OCI-M1 (cell line): Measurements from ENCODE around the gene MAST1.
A peak's percentile ranks its signal among the peaks of the same experiment; 100 is the strongest.
"Not testable (repeated sequence)": the region's sequence is repeated elsewhere in the genome, so short reads cannot be mapped to it uniquely, and the experiment has no call there.

ENCODE experiments used
- DNase-seq: peaks from one replicate; lab custom pipeline; 2025; lab: John Stamatoyannopoulos, UW

MAST1 gene

DNA sequence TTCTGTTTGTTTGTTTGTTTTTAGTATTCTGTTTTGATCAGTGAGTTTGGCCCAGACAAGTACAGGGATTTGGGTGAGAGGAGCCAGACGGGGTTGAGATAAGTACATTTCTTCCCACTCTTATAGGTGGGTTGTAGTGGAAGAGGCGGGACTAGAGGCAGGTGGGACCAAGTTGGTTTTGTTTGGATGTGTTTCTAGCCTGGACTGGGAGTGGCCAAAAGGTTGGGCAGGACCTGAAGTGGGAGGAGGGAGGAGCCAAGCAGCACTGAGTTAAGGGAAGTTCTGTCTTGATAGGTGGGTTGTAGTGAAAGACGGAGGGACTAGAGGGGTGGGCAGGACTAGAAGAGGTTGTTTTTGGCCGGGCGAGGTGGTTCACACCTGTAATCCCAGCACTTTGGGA lies 33.9 kb downstream of the MAST1 start:
- DNase-seq: no peak

DNA sequence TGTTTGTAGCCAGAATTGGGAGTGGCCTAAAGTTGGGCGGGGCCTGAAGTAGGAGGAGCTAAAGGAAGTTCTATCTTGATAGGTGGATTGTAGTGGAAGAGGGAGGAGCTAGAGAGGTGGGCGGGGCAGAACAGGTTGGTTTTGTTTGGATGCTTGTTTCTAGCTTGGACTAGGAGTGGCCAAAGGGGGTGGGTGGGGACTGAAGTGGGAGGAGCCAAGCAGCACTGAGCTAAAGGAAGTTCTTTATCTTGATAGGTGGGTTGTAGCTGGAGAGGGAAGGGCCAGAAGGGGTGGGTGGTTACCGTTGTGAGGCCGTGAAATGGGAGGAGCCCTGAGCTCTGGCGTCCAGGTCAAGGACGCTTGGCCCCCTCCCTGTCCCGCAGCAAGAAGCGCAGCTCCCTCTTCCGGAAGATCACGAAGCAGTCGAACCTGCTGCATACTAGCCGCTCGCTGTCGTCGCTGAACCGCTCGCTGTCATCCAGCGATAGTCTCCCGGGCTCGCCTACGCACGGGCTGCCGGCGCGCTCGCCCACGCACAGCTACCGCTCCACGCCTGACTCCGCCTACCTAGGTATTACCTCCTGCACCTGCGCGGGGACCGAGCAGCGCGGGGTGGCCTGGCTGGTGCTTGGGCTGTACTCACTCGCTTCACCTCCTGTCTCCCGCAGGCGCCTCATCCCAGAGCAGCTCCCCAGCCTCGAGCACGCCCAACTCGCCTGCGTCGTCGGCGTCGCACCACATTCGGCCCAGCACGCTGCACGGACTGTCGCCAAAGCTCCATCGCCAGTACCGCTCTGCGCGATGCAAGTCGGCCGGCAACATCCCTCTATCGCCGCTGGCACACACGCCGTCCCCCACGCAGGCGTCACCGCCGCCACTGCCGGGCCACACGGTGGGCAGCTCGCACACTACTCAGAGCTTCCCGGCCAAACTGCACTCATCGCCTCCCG lies 34.9 kb downstream of the MAST1 start:
- peak; percentile 80 for DNase-seq

DNA sequence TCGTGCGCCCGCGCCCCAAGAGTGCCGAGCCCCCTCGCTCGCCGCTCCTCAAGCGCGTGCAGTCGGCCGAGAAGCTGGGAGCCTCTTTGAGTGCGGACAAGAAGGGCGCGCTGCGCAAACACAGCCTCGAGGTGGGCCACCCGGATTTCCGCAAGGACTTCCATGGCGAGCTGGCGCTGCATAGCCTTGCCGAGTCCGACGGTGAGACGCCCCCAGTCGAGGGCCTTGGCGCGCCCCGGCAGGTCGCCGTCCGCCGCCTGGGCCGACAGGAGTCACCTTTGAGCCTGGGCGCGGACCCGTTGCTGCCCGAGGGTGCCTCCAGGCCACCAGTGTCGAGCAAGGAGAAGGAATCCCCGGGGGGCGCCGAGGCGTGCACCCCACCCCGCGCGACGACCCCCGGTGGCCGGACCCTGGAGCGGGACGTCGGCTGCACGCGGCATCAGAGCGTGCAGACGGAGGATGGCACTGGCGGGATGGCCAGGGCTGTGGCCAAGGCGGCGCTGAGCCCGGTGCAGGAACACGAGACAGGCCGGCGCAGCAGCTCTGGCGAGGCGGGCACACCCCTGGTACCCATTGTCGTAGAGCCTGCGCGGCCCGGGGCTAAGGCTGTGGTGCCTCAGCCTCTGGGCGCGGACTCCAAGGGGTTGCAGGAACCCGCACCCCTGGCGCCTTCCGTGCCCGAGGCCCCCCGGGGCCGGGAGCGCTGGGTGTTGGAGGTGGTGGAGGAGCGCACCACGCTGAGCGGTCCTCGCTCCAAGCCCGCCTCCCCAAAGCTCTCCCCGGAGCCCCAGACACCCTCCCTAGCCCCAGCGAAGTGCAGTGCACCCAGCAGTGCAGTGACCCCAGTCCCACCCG lies 35.8 kb downstream of the MAST1 start:
- no peak for DNase-seq

DNA sequence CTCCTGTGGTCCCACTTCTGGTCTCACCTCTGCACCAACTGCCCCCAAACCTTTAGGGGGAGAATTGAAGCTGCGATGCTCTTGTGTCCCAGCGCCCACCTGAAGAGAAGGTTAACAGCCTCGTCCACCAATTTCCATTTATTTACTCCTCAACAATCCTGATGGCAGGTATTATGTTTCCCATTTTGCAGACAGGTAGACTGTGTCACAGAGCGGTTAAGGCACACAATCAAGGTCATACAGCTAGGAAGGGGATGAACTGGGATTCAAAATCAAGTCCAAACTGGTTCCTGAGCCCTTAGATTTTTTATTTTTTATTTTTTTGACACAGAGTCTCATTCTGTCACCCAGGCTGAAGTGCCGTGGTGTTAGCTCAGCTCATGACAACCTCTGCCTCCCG lies 36.8 kb downstream of the MAST1 start:
- DNase-seq: no peak

DNA sequence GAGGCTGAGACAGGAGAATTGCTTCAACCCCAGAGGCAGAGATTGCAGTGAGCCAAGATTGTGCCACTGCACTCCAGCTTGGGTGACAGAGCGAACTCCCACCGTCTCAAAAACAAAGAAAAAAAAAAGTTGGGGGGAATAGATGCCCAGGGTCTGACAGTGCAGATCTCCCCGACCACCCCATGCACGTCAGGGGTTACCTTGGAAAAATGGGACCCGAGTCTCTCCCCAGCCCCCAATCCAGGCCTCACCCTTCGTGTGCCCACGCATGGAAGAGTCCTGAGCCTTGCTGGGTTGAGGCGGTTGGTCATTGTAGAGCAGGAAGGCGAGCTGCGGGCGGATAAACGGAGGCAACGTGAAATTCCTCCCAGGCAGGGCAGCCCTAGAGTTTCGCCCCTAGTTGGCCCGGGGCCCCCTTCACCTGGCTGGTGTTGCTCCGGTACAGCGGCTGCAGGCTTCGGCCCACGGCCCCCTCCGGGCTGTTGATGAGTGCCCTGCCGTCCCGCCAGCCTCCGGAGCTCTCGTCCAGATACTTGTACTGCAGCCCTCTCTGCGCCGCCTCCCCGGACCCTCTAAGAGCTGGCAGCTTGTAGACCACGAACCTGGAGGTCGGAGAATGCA lies 42.3 kb downstream of the MAST1 start:
- no peak for DNase-seq

DNA sequence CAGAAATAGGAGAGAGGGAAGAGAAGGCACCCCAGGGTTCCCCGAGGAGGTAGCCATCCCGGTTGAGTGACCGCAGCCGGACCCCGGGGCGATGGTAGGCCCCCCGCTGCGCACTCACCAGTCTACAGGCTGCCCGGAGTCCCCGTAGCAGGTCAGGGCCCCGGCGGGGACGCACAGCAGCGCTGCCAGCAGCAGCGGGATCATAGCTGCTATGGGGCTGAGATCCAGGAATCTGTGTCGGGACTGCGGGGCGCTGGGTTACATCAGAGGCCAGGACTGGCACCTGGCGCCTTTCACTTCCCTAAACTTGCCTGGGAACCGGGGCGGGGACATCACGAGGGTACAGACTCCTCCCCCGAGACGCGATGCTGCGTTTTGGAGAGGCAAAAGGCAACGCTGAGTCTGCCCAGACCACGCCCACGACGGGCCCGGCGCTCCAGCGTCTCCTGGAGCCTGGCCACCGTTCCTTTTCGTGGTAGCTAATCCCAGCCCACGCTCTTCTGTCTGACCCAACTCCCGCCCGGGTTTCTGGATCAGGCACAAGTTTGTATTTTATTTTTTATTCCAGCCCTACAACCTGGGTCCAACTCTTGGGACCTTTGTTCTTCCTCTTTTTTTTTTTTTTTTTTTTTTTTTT lies 43.0 kb downstream of the MAST1 start, which contains the start of gene DNASE2:
DNASE2 (minus strand) TSS at position 278 of the 637 bp plus-strand sequence; CDS start at position 204, 74 bp downstream.
- DNase-seq: peak; percentile 94

DNA sequence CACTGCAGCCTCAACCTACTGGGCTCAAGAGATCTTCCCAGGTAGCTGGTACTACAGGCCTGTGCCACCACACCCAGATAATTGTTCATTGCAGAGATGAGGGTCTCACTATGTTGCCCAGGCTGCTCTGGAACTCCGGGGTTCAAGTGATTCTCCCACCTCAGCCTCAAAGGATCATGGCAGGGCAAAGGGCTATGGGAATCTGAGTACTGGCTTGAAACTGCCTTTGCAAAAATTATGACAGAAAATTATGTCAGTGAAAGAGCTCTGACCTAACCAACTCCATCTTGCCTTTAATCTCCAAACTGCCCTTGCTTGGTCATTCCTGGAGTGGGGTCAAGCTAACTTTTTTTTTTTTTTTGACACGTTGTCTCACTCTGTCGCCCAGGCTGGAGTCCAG lies 44.3 kb downstream of the MAST1 start:
- no peak for DNase-seq

DNA sequence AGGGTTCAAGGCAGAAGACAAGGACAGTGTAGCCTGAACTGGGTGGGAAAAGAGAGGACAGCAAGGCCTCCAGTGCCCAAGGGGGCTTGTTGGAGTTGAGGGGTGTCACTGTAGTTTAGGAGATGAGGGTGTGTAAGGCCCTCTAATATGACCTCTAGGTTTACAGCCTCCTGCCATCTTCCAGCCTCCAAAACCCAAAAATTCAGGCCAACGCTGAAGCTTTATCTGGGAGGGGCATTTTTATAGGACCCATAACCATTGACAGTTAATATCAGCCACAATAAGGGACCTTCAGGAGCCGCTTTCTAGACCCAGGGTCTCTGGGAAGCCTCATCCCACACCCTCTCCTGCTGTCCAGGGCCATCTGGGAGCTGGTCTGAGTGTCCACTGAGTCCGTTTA lies 45.9 kb downstream of the MAST1 start:
- no peak for DNase-seq

DNA sequence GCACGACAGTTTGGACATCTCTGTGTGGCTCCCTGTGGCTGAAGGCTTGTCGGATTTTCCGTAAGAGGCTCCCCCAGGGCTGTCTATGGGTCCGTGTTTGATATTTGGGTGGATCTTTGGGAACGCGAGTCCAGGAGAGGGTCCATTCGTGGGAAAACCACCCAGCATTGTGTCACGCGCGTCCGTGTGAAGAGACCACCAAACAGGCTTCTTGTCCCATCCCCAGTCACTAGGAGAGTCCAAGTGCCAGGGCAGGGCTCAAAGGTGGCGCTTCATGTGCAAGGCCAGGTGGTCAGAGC lies 46.3 kb downstream of the MAST1 start:
- DNase-seq: no peak

DNA sequence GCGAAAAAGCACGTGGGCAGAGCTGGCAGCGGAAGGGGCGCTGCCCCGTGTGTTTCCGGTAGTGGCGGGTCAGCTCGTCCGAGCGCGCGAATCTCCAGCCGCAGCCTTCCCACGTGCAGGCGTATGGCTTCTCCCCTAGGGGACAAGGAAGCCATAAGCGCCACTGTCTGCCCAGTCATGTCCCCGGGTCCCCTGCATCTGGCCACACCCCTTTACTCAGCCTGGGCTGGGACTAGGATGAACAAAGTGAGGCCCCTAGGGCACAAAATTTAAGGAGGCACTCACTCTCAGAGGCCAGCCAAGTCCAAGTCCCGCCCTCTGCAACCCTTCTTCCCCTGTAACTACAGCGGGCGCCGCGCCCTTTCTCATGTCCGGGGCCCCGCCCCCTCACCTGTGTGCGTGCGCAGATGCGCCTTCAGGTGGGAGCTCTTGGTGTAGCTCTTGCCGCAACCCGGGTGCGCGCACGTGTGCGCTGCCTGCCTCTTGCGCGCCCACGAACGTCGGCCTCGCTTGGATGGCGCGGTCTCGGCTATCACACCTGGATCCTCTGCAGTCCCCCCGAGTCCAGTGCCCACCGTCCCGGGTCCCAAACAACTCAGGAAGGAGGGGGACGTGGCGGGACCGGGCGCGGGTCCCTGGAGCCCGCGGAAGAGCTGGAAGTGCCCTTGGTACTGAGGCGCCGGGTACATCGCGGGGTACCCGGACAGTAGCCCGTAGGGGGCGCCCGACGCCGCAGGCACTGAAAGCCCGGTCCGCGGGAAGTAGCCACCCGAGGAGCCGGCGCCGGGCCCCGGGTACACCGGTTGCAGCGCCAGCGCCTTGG lies 46.8 kb downstream of the MAST1 start:
- DNase-seq: peak; percentile 80

DNA sequence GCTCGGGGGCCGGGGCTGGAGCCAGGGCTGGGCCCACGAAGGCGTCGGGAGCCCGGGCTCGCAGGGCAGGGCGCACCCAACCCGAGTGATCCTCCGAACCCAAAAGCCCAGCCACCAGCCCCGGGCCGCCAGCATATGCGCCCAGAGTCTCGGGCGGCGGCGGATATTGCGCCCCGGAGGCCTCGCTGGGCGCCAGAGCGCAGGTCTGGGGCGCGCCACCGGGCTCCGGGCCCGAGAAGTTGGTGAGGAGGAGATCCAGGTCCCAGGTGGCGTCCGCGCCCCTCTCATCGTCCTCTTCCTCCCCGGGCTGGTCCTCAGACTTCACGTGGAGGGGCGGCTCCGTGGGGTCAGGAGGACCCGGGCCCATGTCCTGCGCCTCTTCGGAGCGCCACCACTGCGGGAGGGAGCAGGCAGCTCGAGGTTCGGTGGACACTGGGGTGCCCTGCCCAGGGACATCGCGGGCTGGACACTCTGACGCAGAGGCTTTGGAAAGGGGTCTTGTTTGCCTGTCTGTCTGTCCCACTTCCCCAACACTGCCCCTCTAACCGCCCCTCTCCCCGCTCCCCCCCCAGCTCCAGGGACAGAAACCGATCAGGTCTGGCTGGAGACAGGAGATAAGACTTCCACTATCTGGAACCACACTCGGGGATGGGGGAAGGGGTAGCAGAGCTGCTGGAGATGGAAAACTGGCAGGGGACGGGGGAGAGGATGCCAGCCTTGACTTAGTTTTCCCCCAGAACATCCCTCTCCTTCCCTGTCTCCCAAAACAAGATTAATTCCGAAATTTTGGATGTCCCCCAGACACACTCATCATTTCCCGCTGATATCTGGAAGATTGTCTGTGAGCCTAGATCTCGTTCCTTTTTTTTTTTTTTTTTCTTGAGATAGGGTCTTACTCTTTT lies 47.7 kb downstream of the MAST1 start:
- DNase-seq: peak; percentile 85

DNA sequence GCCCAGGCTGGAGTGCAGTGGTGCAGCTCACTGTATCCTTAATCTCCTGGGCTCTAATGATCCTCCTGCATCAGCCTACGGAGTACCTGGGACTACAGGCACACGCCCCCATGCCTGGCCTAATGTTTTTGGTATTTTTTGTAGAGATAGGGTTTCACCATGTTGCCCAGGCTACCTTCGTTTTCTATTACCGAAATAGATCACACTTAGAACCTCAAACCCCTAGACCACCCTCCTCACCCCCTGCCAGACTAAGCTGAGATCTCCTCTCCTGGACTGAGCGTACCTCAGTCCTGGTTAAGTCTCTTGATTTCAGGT lies 48.3 kb downstream of the MAST1 start:
- DNase-seq: peak; percentile 64

DNA sequence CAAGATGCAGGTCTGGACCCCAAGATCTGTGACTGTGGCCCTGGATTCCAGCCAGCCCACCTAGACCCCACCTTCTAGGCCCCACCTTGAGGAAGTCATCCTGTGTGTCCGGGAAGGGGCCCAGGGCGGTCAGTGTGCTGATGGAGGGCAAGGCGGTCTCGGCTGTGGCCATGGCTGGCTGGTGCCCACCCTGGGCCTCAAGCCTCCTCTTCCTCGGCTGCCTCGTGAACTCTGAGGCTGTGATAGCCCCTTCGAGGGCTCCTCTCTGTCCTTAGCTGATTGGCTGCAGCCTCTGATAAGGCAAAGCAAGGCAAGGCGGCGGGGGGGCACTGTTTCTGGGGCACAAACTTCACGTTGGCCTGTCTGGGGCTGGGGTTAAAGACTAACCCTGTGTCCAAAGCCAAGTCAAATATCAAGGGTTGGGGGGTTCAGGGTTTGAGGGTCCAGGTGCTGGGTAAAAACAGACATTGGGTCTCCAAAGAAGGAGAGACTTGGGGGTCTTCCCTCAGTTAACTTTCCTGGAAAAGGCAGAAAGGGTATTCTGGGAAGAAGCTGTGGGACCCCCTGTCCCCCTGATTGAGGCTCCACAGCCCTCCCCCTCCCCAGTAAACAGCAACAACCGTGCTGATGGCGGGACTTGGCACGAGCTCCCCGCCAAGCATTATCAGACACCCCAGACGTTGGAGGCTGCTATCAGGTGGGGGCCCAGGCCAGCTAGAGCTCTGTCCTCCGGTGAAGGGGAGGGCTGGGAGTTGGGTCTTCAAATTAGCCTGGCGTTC lies 48.8 kb downstream of the MAST1 start, which contains the start of gene KLF1:
KLF1 (minus strand) TSS at position 233 of the 779 bp plus-strand sequence; CDS start at position 172, 61 bp downstream.
- DNase-seq: peak; percentile 80

DNA sequence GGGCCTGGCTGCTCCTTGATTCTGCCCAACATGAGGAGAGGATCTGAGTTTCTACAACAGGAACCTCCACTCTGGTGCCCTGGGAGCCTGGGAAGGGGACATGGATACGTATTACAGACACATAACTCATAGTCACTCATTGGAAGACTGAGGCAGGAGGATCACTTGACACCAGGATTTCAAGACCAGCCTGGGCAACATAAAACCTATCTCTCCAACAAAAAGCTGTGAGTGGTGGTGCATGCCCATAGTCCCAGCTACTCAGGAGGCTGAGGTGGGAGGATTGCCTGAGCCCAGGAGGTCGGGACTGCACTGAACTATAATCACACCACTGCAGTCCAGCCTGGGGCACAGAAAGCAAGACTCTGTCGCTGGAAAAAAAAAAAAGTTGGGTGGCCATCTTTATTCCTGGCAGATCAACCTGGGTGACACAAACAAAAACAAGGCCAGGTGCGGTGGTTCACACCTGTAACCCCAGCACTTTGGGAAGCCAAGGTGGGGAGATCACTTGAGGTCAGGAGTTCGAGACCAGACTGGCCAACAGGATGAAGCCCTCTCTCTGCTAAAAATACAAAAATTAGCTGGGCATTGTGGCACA lies 49.8 kb downstream of the MAST1 start:
- no peak for DNase-seq

DNA sequence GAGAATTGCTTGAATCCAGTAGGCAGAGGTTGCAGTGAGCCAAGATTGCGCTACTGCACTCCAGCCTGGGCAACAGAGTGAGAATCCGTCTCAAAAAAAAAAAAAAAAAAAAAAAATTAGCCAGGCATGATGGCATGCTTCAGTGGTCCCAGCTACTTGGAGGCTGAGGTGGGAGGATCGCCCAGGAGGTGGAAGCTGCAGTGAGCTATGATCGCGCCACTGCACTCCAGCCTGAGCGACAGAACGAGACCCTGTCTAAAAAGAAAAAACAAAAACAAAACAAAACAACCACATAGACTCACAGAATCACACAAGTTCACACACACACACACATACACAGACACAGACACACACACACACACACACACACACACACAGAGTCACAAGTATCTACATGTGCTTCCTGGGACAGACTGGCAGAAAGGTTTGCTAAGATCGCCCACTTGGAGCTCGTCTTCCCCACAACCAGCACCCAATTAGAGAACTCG lies 52.0 kb downstream of the MAST1 start:
- DNase-seq: not testable (repeated sequence)

DNA sequence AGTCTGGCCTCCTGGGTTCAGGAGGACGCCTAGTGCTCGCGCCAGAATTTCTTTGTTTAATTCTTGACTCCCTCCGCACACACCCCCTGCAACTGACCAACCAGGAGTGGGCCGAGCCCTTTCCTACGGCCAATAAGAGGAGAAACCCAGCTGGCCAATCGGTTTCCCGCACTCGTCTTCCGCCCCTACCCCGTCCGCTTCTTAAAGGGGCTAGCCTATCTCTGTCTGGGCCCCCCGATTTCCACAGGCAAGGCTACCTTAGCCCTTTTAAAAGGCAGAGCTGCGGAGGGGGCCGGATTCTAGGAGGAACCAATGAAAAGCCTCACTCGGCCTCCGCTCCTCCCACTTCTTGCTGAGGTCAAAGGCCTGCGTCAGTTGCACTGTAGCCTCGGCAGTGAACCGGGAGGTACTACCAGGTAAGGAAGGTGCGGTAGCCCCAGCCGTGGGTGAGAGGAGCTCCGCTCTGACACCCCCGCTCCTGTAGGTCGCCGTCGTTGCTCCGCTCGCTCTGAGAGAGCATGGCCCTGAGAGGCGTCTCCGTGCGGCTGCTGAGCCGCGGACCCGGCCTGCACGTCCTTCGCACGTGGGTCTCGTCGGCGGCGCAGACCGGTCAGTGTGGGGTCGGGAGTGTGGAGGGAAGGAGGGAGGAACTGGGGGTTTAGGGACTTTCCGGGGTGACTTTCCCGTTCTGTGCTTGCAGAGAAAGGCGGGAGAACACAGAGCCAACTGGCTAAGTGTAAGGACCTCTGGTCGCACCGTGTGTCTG lies 52.7 kb downstream of the MAST1 start, which contains the start of gene GCDH:
GCDH (plus strand) TSS at position 374 of the 766 bp plus-strand sequence; CDS start at position 519, 145 bp downstream.
- peak; percentile 98 for DNase-seq

DNA sequence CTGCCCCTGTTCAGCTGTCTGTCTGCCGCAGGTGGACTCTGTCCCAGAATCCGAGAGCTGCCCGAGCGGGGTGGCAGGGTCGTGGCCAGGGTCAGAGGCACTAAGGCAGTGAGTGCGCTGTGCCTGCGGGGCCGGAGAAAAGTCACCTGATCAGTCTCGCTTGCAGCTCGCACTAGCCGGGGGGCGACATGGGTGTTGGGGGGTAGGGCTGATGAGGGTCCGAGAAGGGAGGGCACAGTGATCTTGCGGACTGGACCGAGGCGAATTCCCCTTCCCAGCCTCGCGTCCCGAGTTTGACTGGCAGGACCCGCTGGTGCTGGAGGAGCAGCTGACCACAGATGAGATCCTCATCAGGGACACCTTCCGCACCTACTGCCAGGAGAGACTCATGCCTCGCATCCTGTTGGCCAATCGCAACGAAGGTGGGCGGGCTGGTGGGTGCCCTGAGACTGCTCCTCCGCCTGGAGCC lies 53.3 kb downstream of the MAST1 start:
- DNase-seq: no peak

DNA sequence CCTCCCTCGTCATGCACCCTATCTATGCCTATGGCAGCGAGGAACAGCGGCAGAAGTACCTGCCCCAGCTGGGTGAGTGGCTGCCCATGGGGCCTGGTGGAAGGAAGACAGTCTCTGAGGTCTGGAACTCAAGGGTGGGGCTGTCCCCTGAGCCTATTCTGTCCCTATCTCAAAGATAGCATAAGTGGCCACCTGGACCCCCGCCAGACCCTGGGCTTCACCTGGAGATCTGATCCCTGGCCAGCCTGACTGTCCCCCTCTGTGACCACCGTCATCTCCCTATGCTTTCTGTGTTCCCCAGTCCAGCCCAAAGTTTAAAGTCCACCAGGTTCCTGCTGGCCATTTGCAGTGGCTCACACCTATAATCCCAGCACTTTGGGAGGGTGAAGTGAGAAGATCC lies 55.3 kb downstream of the MAST1 start:
- DNase-seq: no peak
